ENCODE measurements around the gene MYO1E. TPM values are rescaled to one million over a fixed set of nuclear protein-coding genes. Genes with fewer than 3 reads are reported as not detected.

Gene MYO1E
- total and polyA plus RNA-seq, 3 experiments from 2014 or later, result 1.1 to 15.4 (median 15.3) TPM

DNA sequence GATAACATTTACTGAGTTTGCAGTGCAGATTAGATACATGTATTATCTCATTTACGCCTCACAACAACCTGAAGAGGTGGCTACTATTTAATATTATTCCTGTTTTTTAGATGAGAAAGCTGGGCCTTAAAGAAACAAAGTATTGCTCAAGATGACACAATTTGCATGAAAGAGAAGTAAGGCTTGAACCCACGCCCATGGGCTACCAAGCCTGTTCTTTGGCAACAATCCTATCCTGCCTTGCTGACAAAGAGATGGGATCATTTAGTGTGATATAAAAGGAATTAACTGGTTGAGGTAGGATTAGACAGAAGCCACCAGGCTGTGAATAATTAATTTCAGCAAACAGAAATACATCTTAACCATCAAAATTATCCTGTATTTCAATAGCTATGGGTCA lies 175.2 kb downstream of the MYO1E start:
- Mint-ChIP-seq H3K36me3 (no peaks in the 10 kb centered on the region), H3K27ac (peak overlapping the region in 1 of 8 donors; percentile 37), H3K4me3 (no peak overlapping the region), H3K9me3 (no peaks in the 10 kb centered on the region), H3K4me1 (peaks cover 0 to 5% (median 0%) of the 10 kb centered on the region in 3 donors), H3K27me3 (no peaks in the 10 kb centered on the region)
- Histone ChIP-seq H3K36me3 (ENCODE audit: insufficient read depth, low read length) (no peaks in the 10 kb centered on the region), H3K4me3 (ENCODE audit: low read length) (no peak overlapping the region), H3K9me3 (ENCODE audit: low read length) (no peaks in the 10 kb centered on the region), H3K27me3 (ENCODE audit: insufficient read depth, low read length, poor library complexity, severe bottlenecking) (no peaks in the 10 kb centered on the region), H3K27ac (ENCODE audit: low read depth, low read length) (no peak overlapping the region), H3K4me1 (ENCODE audit: insufficient read depth, low read length) (no peaks in the 10 kb centered on the region)
- no peak for DNase-seq
- ChIA-PET CTCF (no interaction called here), POLR2A (no interaction called here)

DNA sequence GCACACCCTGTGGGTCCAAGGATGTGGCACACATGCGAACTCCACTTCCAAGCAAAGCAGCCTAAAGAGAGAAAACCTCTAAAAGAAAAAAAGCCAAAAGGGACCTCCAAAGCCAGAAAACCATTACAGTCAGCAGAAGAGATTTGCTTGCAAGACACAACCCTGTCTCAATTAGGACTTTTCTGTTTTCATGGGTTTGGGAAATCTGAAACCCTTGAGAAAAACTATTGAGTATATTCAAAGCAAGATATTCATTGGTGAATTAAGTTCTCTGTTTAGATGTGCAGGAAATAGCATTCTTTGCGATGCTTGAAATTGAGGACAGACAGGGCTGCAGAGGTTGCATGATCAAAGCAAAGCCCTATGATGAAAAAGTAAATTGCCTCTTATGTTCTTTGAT lies 176.3 kb downstream of the MYO1E start:
- H3K36me3 Mint-ChIP-seq, result no peaks in the 10 kb centered on the region
- H3K27ac Mint-ChIP-seq, result peak overlapping the region in 1 of 8 donors; percentile 26
- H3K4me3 Mint-ChIP-seq, result no peak overlapping the region
- Histone ChIP-seq H3K27ac (ENCODE audit: low read depth, low read length) (no peak overlapping the region), H3K4me1 (ENCODE audit: insufficient read depth, low read length) (no peaks in the 10 kb centered on the region), H3K9me3 (ENCODE audit: low read length) (no peaks in the 10 kb centered on the region), H3K4me3 (ENCODE audit: low read length) (no peak overlapping the region), H3K36me3 (ENCODE audit: insufficient read depth, low read length) (no peaks in the 10 kb centered on the region), H3K27me3 (ENCODE audit: insufficient read depth, low read length, poor library complexity, severe bottlenecking) (no peaks in the 10 kb centered on the region)
- no peaks in the 10 kb centered on the region for H3K27me3 Mint-ChIP-seq
- POLR2A ChIA-PET, result no interaction called here
- no peak for DNase-seq
- H3K4me1 Mint-ChIP-seq, result peaks cover 0 to 5% (median 0%) of the 10 kb centered on the region in 3 donors
- H3K9me3 Mint-ChIP-seq, result no peaks in the 10 kb centered on the region
- CTCF ChIA-PET, result no interaction called here

DNA sequence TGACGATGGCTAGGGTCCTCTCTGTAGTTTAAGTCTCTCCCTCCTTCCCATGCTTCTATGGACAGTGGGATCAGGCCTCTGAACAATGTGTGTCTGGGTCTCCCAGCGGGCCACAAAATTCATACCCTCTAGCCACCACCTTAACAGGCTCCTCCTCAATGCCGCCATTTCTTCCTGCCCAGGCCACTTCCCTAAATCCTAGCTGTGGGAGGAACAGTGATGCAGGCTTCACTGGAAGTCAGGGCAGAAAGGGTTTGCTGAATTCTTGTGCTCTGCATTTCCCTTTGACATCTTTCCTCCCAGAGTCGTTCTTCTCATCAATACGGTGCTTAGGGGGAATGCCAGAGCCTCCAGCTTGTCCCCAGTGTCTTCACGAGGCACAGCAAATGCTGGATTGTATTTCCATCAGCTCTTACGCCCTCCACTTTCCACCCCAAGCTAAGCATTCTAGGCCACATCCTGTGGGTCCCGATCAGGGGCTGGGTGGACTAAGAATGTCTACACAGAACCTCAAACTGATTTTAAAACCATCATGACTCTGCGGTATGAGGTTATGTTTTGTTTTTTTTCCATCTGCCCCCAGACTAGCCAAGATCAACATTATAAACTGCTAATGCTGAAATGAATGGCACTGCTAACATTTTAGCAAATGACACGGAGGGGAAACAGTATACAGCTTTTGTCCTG lies 177.9 kb downstream of the MYO1E start:
- Histone ChIP-seq H3K9me3 (ENCODE audit: low read length) (no peaks in the 10 kb centered on the region), H3K36me3 (ENCODE audit: insufficient read depth, low read length) (no peaks in the 10 kb centered on the region), H3K4me1 (ENCODE audit: insufficient read depth, low read length) (no peaks in the 10 kb centered on the region), H3K4me3 (ENCODE audit: low read length) (no peak overlapping the region), H3K27ac (ENCODE audit: low read depth, low read length) (no peak overlapping the region), H3K27me3 (ENCODE audit: insufficient read depth, low read length, poor library complexity, severe bottlenecking) (no peaks in the 10 kb centered on the region)
- POLR2A ChIA-PET, result no interaction called here
- Mint-ChIP-seq H3K4me1 (peaks cover 0 to 5% (median 0%) of the 10 kb centered on the region in 3 donors), H3K27ac (no peak overlapping the region), H3K9me3 (no peaks in the 10 kb centered on the region), H3K36me3 (no peaks in the 10 kb centered on the region), H3K4me3 (no peak overlapping the region), H3K27me3 (peaks cover 3 to 5% of the 10 kb centered on the region in 2 donors)
- CTCF ChIA-PET, result no interaction called here
- no peak for DNase-seq

- no peak for DNase-seq
- Histone ChIP-seq H3K27me3 (ENCODE audit: insufficient read depth, low read length, poor library complexity, severe bottlenecking) (no peaks in the 10 kb centered on the region), H3K36me3 (ENCODE audit: insufficient read depth, low read length) (no peaks in the 10 kb centered on the region), H3K4me1 (ENCODE audit: insufficient read depth, low read length) (no peaks in the 10 kb centered on the region), H3K4me3 (ENCODE audit: low read length) (no peak overlapping the region), H3K27ac (ENCODE audit: low read depth, low read length) (no peak overlapping the region), H3K9me3 (ENCODE audit: low read length) (no peaks in the 10 kb centered on the region)
- ChIA-PET POLR2A (no interaction called here), CTCF (no interaction called here)
- H3K27ac Mint-ChIP-seq, result no peak overlapping the region
- peaks cover 3 to 11% of the 10 kb centered on the region in 2 donors for H3K27me3 Mint-ChIP-seq
- no peak overlapping the region for H3K4me3 Mint-ChIP-seq
- peaks cover 0 to 5% (median 0%) of the 10 kb centered on the region in 3 donors for H3K4me1 Mint-ChIP-seq
- H3K36me3 Mint-ChIP-seq, result peaks cover 0 to 2% (median 0%) of the 10 kb centered on the region in 3 donors
- peaks cover 0 to 3% (median 0%) of the 10 kb centered on the region in 5 donors for H3K9me3 Mint-ChIP-seq
Measured at GRCh38 chr15:59191855-59192237, 180.8 kb downstream of the MYO1E start.

DNA sequence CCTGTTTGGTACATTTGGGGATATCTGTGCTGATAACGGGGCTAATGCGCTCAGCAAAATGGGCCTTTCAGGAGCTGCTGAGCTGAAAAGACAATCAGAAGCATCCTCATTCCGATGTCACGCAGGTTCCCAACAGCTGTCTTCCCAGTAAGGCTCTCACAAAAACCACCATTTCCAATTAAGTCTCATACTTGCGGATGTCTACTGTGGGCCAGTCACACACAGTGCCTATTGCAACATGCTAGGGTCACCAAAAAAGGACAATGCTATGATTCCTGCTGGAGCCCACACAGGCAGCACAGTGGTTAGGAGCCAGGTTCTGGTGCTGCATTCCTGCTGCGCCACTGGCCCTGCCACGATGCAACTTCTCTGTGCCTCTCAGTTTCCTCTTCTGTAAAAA lies 182.4 kb downstream of the MYO1E start:
- peaks cover 0 to 5% (median 0%) of the 10 kb centered on the region in 3 donors for H3K4me1 Mint-ChIP-seq
- CTCF ChIA-PET, result no interaction called here

GRCh38 chr15:59189241-59189640 lies 183.4 kb downstream of the MYO1E start:
- no peak overlapping the region for H3K27ac Mint-ChIP-seq
- H3K9me3 ChIP-seq (ENCODE audit: low read length), result no peaks in the 10 kb centered on the region
- POLR2A ChIA-PET, result no interaction called here
- no peaks in the 10 kb centered on the region for H3K4me1 ChIP-seq (ENCODE audit: insufficient read depth, low read length)
- peaks cover 0 to 2% (median 0%) of the 10 kb centered on the region in 3 donors for H3K36me3 Mint-ChIP-seq
- no peak overlapping the region for H3K4me3 ChIP-seq (ENCODE audit: low read length)
- H3K27me3 Mint-ChIP-seq, result peaks cover 10 to 17% of the 10 kb centered on the region in 2 donors
- no peaks in the 10 kb centered on the region for H3K36me3 ChIP-seq (ENCODE audit: insufficient read depth, low read length)
- H3K4me1 Mint-ChIP-seq, result no peaks in the 10 kb centered on the region
- H3K9me3 Mint-ChIP-seq, result peaks cover 0 to 7% (median 0%) of the 10 kb centered on the region in 5 donors
- H3K27me3 ChIP-seq (ENCODE audit: insufficient read depth, low read length, poor library complexity, severe bottlenecking), result no peaks in the 10 kb centered on the region
- H3K27ac ChIP-seq (ENCODE audit: low read depth, low read length), result no peak overlapping the region
- CTCF ChIA-PET, result no interaction called here
- no peak for DNase-seq
- H3K4me3 Mint-ChIP-seq, result no peak overlapping the region

More for the DNA sequence above, 182.4 kb downstream of the MYO1E start:
- H3K4me3 Mint-ChIP-seq, result no peak overlapping the region
- Histone ChIP-seq H3K9me3 (ENCODE audit: low read length) (no peaks in the 10 kb centered on the region), H3K27ac (ENCODE audit: low read depth, low read length) (no peak overlapping the region), H3K36me3 (ENCODE audit: insufficient read depth, low read length) (no peaks in the 10 kb centered on the region), H3K4me3 (ENCODE audit: low read length) (no peak overlapping the region), H3K27me3 (ENCODE audit: insufficient read depth, low read length, poor library complexity, severe bottlenecking) (no peaks in the 10 kb centered on the region), H3K4me1 (ENCODE audit: insufficient read depth, low read length) (no peaks in the 10 kb centered on the region)
- no peak for DNase-seq
- peaks cover 0 to 2% (median 0%) of the 10 kb centered on the region in 3 donors for H3K36me3 Mint-ChIP-seq
- POLR2A ChIA-PET, result no interaction called here
- peaks cover 0 to 3% (median 0%) of the 10 kb centered on the region in 5 donors for H3K9me3 Mint-ChIP-seq
- peaks cover 8 to 14% of the 10 kb centered on the region in 2 donors for H3K27me3 Mint-ChIP-seq
- H3K27ac Mint-ChIP-seq, result no peak overlapping the region

- H3K4me1 Mint-ChIP-seq, result no peaks in the 10 kb centered on the region
- no peaks in the 10 kb centered on the region for H3K36me3 ChIP-seq (ENCODE audit: insufficient read depth, low read length)
- CTCF ChIA-PET, result interaction anchor here (1.3 kb wide), 1 partner anchor 12 kb away, joined by 3 read pairs; no protein-coding TSS in a partner anchor
- H3K27ac ChIP-seq (ENCODE audit: low read depth, low read length), result no peak overlapping the region
- H3K36me3 Mint-ChIP-seq, result peaks cover 0 to 2% (median 0%) of the 10 kb centered on the region in 3 donors
- no peaks in the 10 kb centered on the region for H3K4me1 ChIP-seq (ENCODE audit: insufficient read depth, low read length)
- no peak for DNase-seq
- POLR2A ChIA-PET, result no interaction called here
- H3K4me3 ChIP-seq (ENCODE audit: low read length), result no peak overlapping the region
- no peaks in the 10 kb centered on the region for H3K9me3 ChIP-seq (ENCODE audit: low read length)
- no peak overlapping the region for H3K4me3 Mint-ChIP-seq
- H3K27ac Mint-ChIP-seq, result no peak overlapping the region
- H3K27me3 Mint-ChIP-seq, result peaks cover 10 to 17% of the 10 kb centered on the region in 2 donors
- H3K9me3 Mint-ChIP-seq, result peaks cover 0 to 7% (median 3%) of the 10 kb centered on the region in 5 donors
- no peaks in the 10 kb centered on the region for H3K27me3 ChIP-seq (ENCODE audit: insufficient read depth, low read length, poor library complexity, severe bottlenecking)
Measured at GRCh38 chr15:59186501-59186900, 186.2 kb downstream of the MYO1E start.

DNA sequence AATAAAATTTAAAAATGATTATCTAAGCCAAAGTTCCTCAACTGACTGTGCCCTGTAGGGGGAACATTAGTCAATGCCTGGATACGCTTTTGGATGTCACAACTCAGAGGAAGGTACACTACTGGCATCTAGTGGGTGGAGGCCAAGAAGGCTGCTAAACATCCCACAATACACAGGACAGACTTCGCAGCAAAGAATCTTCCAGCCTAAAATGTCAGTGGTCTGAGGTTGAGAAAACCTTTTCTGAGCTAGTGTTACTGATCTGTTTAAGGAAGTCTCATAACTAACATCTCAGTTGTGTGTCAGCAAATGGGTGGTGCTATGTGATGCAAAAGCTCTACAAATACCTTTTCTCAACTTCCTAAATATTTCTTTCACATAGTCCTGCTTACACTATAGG lies 186.9 kb downstream of the MYO1E start:
- no peak for DNase-seq
- Mint-ChIP-seq H3K4me3 (no peak overlapping the region), H3K27ac (no peak overlapping the region), H3K9me3 (peaks cover 0 to 7% (median 5%) of the 10 kb centered on the region in 5 donors), H3K27me3 (peaks cover 11 to 17% of the 10 kb centered on the region in 2 donors), H3K4me1 (no peaks in the 10 kb centered on the region), H3K36me3 (peaks cover 0 to 3% (median 0%) of the 10 kb centered on the region in 3 donors)
- Histone ChIP-seq H3K36me3 (ENCODE audit: insufficient read depth, low read length) (no peaks in the 10 kb centered on the region), H3K4me1 (ENCODE audit: insufficient read depth, low read length) (no peaks in the 10 kb centered on the region), H3K27ac (ENCODE audit: low read depth, low read length) (no peak overlapping the region), H3K9me3 (ENCODE audit: low read length) (no peaks in the 10 kb centered on the region), H3K27me3 (ENCODE audit: insufficient read depth, low read length, poor library complexity, severe bottlenecking) (no peaks in the 10 kb centered on the region), H3K4me3 (ENCODE audit: low read length) (no peak overlapping the region)
- POLR2A ChIA-PET, result no interaction called here
- CTCF ChIA-PET, result interaction anchor here (1.3 kb wide), 1 partner anchor 11 kb away, joined by 3 read pairs; no protein-coding TSS in a partner anchor

All from CD8-positive, alpha-beta memory T cell (primary cell).